Epithelial cell of proximal tubule (primary cell): Measurements from ENCODE around the gene BHLHA15. TPM values are rescaled to one million over a fixed set of nuclear protein-coding genes. Genes with fewer than 3 reads are reported as not detected.

ENCODE experiments used
- DNase-seq: peaks from one replicate; pipeline ENCODE4 v3.0.0-alpha.2; 2011; ENCODE audit warnings: low read depth
- H3K4me3 ChIP-seq: 2 replicates; pipeline ENCODE4 v1.5.1; 2011; ENCODE audit warnings: low read depth, mild to moderate bottlenecking, low read length
- total RNA-seq: library from RNA; depleted of rRNA; stranded (reverse); fragments of >200 nt; gene quantifications from 2 replicates; pipeline ENCODE4 v1.2.3, GENCODE V29; 2015
- TF ChIP-seq, protein P1 (sequence below): conservative IDR thresholded peaks from 2 replicates; pipeline ENCODE4 v1.5.1; 2012; ENCODE audit warnings: low read depth, mild to moderate bottlenecking, low read length

Gene BHLHA15
- total RNA-seq, 1 donor from 2014 or later = 1.8 TPM

DNA sequence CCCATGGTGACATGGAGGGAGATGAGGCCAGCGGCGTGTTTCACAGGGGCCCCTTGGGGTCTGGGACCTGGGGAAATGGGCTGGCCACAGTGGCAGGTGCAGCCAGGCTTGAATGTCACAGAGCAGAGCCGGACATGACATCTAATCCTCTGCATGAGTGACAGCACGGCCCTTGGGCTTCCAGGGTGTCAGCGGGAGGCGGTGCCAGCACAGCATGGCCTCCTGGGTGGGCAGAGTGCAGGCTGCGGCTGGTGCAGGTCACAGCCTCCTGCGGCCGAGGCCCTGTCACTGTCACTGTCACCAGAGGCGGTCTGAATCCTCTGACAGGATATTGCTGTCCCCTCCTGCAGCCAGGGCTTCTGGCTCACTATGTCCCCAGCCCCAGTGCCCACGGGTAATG lies 18.2 kb downstream of the BHLHA15 start:
- H3K4me3 ChIP-seq = no peak overlapping the region
- TF ChIP-seq, protein P1, sequence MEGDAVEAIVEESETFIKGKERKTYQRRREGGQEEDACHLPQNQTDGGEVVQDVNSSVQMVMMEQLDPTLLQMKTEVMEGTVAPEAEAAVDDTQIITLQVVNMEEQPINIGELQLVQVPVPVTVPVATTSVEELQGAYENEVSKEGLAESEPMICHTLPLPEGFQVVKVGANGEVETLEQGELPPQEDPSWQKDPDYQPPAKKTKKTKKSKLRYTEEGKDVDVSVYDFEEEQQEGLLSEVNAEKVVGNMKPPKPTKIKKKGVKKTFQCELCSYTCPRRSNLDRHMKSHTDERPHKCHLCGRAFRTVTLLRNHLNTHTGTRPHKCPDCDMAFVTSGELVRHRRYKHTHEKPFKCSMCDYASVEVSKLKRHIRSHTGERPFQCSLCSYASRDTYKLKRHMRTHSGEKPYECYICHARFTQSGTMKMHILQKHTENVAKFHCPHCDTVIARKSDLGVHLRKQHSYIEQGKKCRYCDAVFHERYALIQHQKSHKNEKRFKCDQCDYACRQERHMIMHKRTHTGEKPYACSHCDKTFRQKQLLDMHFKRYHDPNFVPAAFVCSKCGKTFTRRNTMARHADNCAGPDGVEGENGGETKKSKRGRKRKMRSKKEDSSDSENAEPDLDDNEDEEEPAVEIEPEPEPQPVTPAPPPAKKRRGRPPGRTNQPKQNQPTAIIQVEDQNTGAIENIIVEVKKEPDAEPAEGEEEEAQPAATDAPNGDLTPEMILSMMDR = no peak
- DNase-seq = no peak

GRCh38 chr7:98229991-98230745 lies 18.9 kb downstream of the BHLHA15 start:
- H3K4me3 ChIP-seq = no peak overlapping the region
- no peak for DNase-seq
- TF ChIP-seq, protein P1 = no peak

GRCh38 chr7:98230746-98231471 lies 19.7 kb downstream of the BHLHA15 start:
- no peak for DNase-seq
- no peak overlapping the region for H3K4me3 ChIP-seq
- TF ChIP-seq, protein P1 = no peak

DNA sequence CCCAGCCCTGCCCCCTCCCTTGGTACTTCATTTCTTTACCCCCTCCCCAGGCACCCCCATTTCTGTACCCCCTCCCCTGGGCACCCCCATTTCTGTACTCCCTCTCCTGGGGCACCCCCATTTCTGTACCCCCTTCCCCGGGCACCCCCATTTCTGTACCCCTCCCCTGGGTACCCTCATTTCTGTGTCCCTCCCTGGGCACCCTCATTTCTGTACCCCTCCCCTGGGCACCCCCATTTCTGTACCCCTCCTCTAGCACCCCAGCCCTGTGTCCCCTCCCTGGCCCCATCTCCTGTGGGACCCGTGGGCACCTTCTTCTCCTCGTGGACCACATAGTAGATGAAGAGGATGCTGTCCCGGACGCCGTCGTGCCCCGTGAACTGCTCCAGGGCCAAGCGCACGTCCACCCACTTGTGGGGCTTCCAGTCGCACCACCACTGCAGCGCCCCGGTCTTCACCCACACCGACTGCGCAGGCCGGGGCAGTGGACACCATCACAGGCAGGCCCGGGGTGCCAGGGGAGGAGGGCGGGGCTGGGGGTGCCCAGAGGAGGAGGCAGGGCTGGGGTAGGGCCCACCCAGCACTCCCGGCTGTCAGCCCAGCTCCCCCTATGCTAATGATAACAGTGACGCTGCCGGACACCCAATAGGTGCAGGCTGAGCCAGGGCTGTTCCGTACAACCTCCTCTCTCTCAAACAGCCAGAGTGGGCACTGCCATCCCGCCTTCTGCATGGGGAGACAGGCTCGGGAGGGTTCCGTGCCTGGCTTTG lies 20.4 kb downstream of the BHLHA15 start:
- DNase-seq = no peak
- H3K4me3 ChIP-seq = no peak overlapping the region
- TF ChIP-seq, protein P1 = no peak

- TF ChIP-seq, protein P1 = no peak
- no peak for DNase-seq
- H3K4me3 ChIP-seq = no peak overlapping the region
Observed at GRCh38 chr7:98232263-98232585, 21.0 kb downstream of the BHLHA15 start.

GRCh38 chr7:98232799-98233198 lies 21.6 kb downstream of the BHLHA15 start:
- TF ChIP-seq, protein P1 = no peak
- H3K4me3 ChIP-seq = no peak overlapping the region
- DNase-seq = no peak
